GM10248 (cell line): ENCODE results near the gene MICALL1.

ENCODE experiments used
- CTCF ChIA-PET: fragments of 300-600 bp; sonication (Branson Sonifier 250); formaldehyde crosslinking; extraction: SDS; loops from one replicate; lab custom pipeline; 2021; ENCODE audit warnings: antibody characterized with exemption; lab: Yijun Ruan, JAX
- POLR2A ChIA-PET: fragments of 350-650 bp; sonication (Branson Sonifier 250); formaldehyde crosslinking; extraction: SDS; loops from one replicate; lab custom pipeline; 2020; ENCODE audit warnings: antibody characterized with exemption; lab: Yijun Ruan, JAX
- DNase-seq: peaks from one replicate; pipeline ENCODE4 v3.0.0; 2012; ENCODE audit errors: extremely low spot score
- TF ChIP-seq, protein P1 (sequence below): IDR thresholded peaks from 2 replicates; pipeline ENCODE4 v1.5.1; 2012; ENCODE audit warnings: mild to moderate bottlenecking, low read depth; ENCODE audit errors: extremely low read depth, missing control alignments, control extremely low read depth

Gene MICALL1

DNA sequence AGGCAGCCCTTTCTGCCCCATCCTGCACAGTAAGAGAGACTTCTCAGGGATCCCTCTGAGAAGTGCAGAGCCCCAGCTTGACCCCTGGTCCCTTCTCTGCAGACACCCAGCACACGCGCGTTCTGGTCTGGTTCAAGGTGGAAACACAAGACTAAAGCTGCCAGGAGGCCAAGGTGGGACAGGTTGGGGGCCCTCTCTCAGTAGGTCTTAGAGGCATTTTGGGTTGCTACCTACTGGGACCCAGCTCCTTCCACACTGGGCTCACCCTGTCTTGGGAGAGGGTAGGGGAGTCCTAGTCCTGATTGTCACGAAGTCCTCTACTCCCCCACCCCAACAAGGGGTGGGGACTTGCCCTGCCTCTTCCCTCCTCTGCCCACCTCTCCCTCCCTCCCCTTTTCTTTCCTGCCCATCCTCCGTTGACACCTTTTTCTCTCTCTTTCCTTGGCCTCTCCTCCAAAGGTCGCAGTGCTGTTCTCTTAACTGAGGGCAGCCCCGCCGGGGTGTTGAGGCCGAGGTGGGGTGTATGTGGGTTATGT, 79.0 kb downstream of the MICALL1 start:
- TF ChIP-seq, protein P1, sequence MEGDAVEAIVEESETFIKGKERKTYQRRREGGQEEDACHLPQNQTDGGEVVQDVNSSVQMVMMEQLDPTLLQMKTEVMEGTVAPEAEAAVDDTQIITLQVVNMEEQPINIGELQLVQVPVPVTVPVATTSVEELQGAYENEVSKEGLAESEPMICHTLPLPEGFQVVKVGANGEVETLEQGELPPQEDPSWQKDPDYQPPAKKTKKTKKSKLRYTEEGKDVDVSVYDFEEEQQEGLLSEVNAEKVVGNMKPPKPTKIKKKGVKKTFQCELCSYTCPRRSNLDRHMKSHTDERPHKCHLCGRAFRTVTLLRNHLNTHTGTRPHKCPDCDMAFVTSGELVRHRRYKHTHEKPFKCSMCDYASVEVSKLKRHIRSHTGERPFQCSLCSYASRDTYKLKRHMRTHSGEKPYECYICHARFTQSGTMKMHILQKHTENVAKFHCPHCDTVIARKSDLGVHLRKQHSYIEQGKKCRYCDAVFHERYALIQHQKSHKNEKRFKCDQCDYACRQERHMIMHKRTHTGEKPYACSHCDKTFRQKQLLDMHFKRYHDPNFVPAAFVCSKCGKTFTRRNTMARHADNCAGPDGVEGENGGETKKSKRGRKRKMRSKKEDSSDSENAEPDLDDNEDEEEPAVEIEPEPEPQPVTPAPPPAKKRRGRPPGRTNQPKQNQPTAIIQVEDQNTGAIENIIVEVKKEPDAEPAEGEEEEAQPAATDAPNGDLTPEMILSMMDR: no peak
- CTCF ChIA-PET: no interaction called here
- POLR2A ChIA-PET: interaction anchor here (0.6 kb wide), 1 partner anchor 298 kb away, joined by 9 read pairs; no protein-coding TSS in a partner anchor
- no peak for DNase-seq

DNA sequence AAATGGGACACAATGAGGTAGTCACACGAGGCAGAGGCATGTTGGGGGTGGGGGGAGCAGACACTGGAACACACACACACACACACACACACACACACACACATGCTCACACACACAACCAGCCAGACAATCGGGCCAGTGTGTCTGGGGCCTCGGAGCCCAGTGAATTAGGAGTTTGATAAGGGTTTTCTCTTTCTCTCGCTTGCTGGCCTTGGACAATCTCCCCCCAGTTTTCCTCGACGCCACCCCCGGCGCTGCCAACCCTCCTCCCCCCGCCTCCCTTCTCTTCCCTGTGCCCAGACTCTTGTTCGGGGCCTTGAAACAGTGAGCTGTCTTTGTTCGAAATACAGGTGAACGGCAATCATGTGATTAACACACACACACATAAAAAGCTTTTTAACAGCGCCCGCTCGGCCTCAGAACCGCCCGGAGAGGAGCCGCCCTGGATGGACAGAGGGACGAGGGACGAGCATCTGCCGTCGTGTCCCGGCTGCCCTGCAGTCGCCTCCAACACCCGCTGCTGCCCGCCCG, 79.7 kb downstream of the MICALL1 start:
- TF ChIP-seq, protein P1: no peak
- DNase-seq: no peak
- POLR2A ChIA-PET: interaction anchor here (0.6 kb wide), 1 partner anchor 298 kb away, joined by 9 read pairs; no protein-coding TSS in a partner anchor
- CTCF ChIA-PET: no interaction called here

DNA sequence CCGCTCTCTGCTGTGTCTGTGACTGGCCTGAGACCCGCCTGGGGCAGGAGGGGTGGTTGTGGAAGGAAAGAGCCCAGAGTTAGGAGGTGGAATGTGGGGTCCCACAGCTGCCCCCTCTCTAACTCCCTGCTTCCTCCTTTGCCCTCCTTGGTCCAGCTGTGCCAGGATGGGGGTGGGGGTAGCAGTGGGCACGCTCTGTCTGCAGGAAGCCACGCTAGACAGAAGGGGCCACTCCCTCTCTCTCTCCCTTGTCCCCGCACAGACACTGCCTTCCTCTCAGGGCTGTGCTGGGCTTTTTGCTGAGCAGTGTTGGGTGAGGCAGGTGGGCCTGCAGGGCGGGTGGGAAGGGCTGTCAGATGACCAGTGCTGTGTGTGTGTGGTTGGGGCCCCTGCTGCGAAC, 80.3 kb downstream of the MICALL1 start:
- DNase-seq: no peak
- CTCF ChIA-PET: interaction anchor here (1.0 kb wide), 1 partner anchor 21 kb away, joined by 3 read pairs; no protein-coding TSS in a partner anchor
- TF ChIP-seq, protein P1: no peak
- POLR2A ChIA-PET: no interaction called here

DNA sequence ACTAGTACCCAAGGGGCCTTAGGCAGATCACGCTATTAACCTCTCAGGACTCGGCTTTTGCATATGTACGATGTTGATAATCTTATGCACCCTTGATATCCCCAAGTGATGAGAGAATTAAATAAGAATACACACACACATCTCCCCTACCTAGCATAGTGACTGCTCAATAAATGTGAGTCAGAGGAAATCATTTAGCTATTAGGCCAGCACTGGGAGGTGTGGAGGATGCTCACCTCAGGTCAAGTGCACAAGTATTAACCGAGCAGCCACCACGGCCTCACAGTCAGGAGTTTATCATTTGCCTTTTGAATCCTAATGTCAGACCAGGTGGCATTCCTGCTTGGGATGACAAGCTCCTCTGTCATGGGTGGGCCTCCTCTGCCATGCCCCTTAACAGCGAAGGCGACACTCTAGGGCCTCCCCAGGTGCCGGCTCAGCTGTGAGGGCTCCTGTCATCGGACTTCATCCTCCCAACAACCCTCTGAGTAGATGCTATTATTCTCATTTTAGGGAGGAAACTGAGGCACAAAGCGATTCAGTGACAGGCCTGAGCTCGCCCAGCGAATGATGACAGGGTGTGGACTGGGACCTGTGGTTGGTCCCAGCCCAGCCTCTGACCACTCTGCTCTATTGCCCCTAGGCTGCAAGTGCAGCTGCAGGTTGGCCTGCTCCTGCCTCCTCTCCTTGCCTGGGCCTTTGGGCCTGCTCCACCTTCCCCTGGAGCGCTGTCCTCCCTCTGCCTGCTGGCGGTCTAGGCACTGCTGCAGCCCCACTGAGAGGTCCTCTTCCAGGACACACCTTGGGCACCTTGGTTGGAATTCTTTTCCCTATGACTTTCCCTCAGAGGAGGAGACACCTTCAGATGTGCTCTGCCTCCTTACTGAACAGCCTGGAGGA, 83.3 kb downstream of the MICALL1 start:
- ChIA-PET POLR2A (no interaction called here), CTCF (interaction anchor here (1.9 kb wide), 1 partner anchor 14 kb away, joined by 5 read pairs; no protein-coding TSS in a partner anchor)
- TF ChIP-seq, protein P1: no peak
- no peak for DNase-seq

DNA sequence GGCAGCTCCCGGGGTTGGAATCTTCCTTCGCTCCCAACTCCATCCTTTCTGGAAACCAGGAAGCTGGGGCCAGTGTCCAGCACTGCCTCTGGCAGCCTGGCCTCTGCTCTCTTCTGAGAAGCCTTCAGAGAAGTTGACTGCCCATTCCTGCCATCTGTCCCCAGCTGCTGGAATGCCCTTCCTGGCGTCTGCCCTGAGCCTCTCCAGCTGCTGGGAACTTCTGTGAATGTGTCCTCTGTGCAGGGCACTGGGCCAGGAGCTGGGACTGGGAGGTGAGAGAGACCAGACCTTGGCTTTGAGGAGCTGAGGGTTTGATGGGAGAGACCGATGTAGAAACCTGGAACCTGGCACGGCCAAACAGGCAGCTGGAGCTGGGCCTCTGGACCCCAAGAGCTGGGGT, 84.2 kb downstream of the MICALL1 start:
- TF ChIP-seq, protein P1: no peak
- POLR2A ChIA-PET: no interaction called here
- CTCF ChIA-PET: interaction anchor here (1.9 kb wide), 1 partner anchor 15 kb away, joined by 5 read pairs; no protein-coding TSS in a partner anchor
- DNase-seq: no peak

DNA sequence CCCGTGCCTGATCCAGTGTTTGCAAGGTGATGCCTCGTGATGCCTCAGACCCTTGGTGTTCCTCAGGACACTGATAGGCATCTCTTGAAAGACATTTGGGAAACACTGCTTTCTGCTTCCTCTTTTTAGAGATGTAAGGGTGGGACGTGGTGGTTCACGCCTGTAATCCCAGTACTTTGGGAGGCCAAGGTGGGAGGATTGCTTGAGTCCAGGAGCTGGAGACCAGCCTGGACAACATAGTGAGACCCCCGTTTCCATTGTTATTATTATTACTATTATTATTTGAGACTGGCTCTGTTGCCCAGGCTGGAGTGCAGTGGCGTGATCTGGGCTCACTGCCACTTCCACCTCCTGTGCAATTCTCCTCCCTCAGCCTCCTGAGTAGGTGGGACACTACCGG, 84.8 kb downstream of the MICALL1 start:
- CTCF ChIA-PET: no interaction called here
- POLR2A ChIA-PET: no interaction called here
- DNase-seq: no peak
- TF ChIP-seq, protein P1: no peak
